Breast epithelium (tissue), 4 donors: ENCODE measurements around the gene CLCN7. TPM values are rescaled to one million over a fixed set of nuclear protein-coding genes. Genes with fewer than 3 reads are reported as not detected.
A peak's percentile ranks its signal among the peaks of the same experiment; 100 is the strongest.

ENCODE experiments used
- DNase-seq, 2 donors: peaks; one replicate each; pipeline ENCODE4 v3.0.0-alpha.2; 2019; ENCODE audit warnings: low spot score in 2 of 2
- H3K27ac ChIP-seq, 2 donors: fragments of 200-600 bp; sonication (generic) in 1 of 2; one replicate each; pipeline ENCODE4 v1.5.1; 2016 to 2019; ENCODE audit warnings: mild to moderate bottlenecking in 1 of 2
- H3K27me3 ChIP-seq, 2 donors: fragments of 200-600 bp; sonication (generic) in 1 of 2; one replicate each; pipeline versions ENCODE4 v1.5.1 to v1.6.0; 2017 to 2019; ENCODE audit warnings: control low read depth in 1 of 2, mild to moderate bottlenecking in 1 of 2
- H3K36me3 ChIP-seq: fragments of 200-600 bp; one replicate; pipeline ENCODE4 v1.5.1; 2019
- H3K4me1 ChIP-seq, 2 donors: fragments of 200-600 bp; sonication (generic); one replicate each; pipeline ENCODE4 v1.5.1; 2016 to 2019; ENCODE audit warnings: control low read depth in 1 of 2
- H3K4me3 ChIP-seq, 3 donors: fragments of 200-600 bp; sonication (generic); 1 replicate in 2 of 3; 2 replicates in 1 of 3; pipeline ENCODE4 v1.5.1; 2016 to 2019; ENCODE audit warnings: mild to moderate bottlenecking in 3 of 3, moderate library complexity in 2 of 3
- H3K9me3 ChIP-seq, 2 donors: fragments of 200-600 bp; sonication (generic) in 1 of 2; one replicate each; pipeline ENCODE4 v1.5.1; 2016 to 2019; ENCODE audit warnings: control low read depth in 1 of 2
- CTCF ChIP-seq, 3 donors: fragments of 450-650 bp; IDR thresholded peaks; one replicate each; pipeline ENCODE4 v1.5.1; 2016 to 2017; ENCODE audit warnings: antibody characterized with exemption in 3 of 3, mild to moderate bottlenecking in 3 of 3, moderate library complexity in 3 of 3
- POLR2A ChIP-seq: fragments of 450-650 bp; IDR thresholded peaks from one replicate; pipeline ENCODE4 v1.6.1; 2016; ENCODE audit warnings: antibody characterized with exemption, mild to moderate bottlenecking, moderate library complexity
- POLR2AphosphoS5 ChIP-seq, 3 donors: sonication (generic); formaldehyde crosslinking; IDR thresholded peaks; one replicate each; pipeline ENCODE4 v1.6.1; 2017; ENCODE audit warnings: antibody characterized with exemption in 3 of 3
- intact Hi-C: fragments of 100-400 bp; cut with DNase I; formaldehyde crosslinking; loops from one replicate; pipeline ENCODE4 v1.15.1; 2023; ENCODE audit warnings: low total_unique reads
- total RNA-seq, 3 donors: library from RNA; depleted of rRNA; stranded (reverse); fragments of >200 nt; gene quantifications; one replicate each; pipeline ENCODE4 v1.1.0, GENCODE V29; 2016

Gene CLCN7
- total RNA-seq, 3 donors from 2014 or later: 52.2 to 72.3 (median 71.4) TPM

GRCh38 chr16:1432388-1433262 is 42.2 kb downstream of the CLCN7 start:
- Histone ChIP-seq H3K27ac (no peak overlapping the region), H3K4me1 (no peaks in the 10 kb centered on the region), H3K27me3 (no peaks in the 10 kb centered on the region), H3K4me3 (peak overlapping the region in 2 of 3 donors; percentile 9 to 19), H3K9me3 (no peaks in the 10 kb centered on the region), H3K36me3 (no peaks in the 10 kb centered on the region)
- no peak for DNase-seq
- intact Hi-C loops: no loop called here
- TF ChIP-seq POLR2A (no peak), CTCF (IDR thresholded peaks at IDR 0.05) (no peak), POLR2AphosphoS5 (IDR thresholded peaks at IDR 0.05) (no peak)

- no peak for DNase-seq
- Histone ChIP-seq H3K27me3 (no peaks in the 10 kb centered on the region), H3K9me3 (no peaks in the 10 kb centered on the region), H3K4me3 (no peak overlapping the region), H3K36me3 (no peaks in the 10 kb centered on the region), H3K27ac (no peak overlapping the region), H3K4me1 (no peaks in the 10 kb centered on the region)
- intact Hi-C loops: no loop called here
- TF ChIP-seq POLR2AphosphoS5 (IDR thresholded peaks at IDR 0.05): no peak
- no peak for TF ChIP-seq CTCF (IDR thresholded peaks at IDR 0.05)
- no peak for TF ChIP-seq POLR2A
Observed at GRCh38 chr16:1431497-1432270, 43.1 kb downstream of the CLCN7 start.

GRCh38 chr16:1430759-1431496 is 43.9 kb downstream of the CLCN7 start, which contains the start of gene PERCC1:
Gene PERCC1 (plus strand): TSS chr16:1431078. CDS start chr16:1432594, 1,516 bp downstream.
- intact Hi-C loops: no loop called here
- peak in 1 of 2 donors; percentile 79 for DNase-seq
- Histone ChIP-seq H3K36me3 (no peaks in the 10 kb centered on the region), H3K9me3 (no peaks in the 10 kb centered on the region), H3K4me1 (no peaks in the 10 kb centered on the region), H3K27ac (no peak within 1 kb of the TSS), H3K4me3 (no peak within 1 kb of the TSS), H3K27me3 (no peaks in the 10 kb centered on the region)
- no peak for TF ChIP-seq POLR2A
- TF ChIP-seq POLR2AphosphoS5 (IDR thresholded peaks at IDR 0.05): no peak
- peak in 2 of 3 donors; percentile 17 to 45 for TF ChIP-seq CTCF (IDR thresholded peaks at IDR 0.05)

GRCh38 chr16:1430214-1430758 is 44.5 kb downstream of the CLCN7 start:
- Histone ChIP-seq H3K27ac (no peak overlapping the region), H3K36me3 (no peaks in the 10 kb centered on the region), H3K4me1 (no peaks in the 10 kb centered on the region), H3K27me3 (no peaks in the 10 kb centered on the region), H3K4me3 (no peak overlapping the region), H3K9me3 (no peaks in the 10 kb centered on the region)
- intact Hi-C loops: no loop called here
- DNase-seq: no peak
- TF ChIP-seq POLR2A (no peak), POLR2AphosphoS5 (IDR thresholded peaks at IDR 0.05) (no peak), CTCF (IDR thresholded peaks at IDR 0.05) (no peak)
